A673 (cell line): Measurements from ENCODE around the gene HCLS1.

Experiments used
- CTCF ChIP-seq: fragments of 300-800, 200-600 bp; sonication (generic); conservative IDR thresholded peaks from 2 replicates; pipeline ENCODE4 v1.5.1; 2017; ENCODE audit warnings: low read depth, mild to moderate bottlenecking, antibody characterized with exemption, low read length, moderate library complexity, mixed read lengths
- EZH2 ChIP-seq: fragments of 200-600 bp; sonication (generic); IDR thresholded peaks from 2 replicates; pipeline ENCODE4 v1.6.1; 2017; ENCODE audit warnings: borderline replicate concordance, low read depth, mild to moderate bottlenecking, mixed read lengths, antibody characterized with exemption, low read length; ENCODE audit not compliant: poor library complexity, severe bottlenecking

GRCh38 chr3:121707531-121708273 is 47.0 kb upstream of the HCLS1 start:
- no peak for TF ChIP-seq CTCF
- no peak for TF ChIP-seq EZH2
